LNCAP (cell line): ENCODE data around the gene TBC1D14.

Experiments
- CTCF ChIP-seq: fragments of 450-650 bp; IDR thresholded peaks from 2 replicates; pipeline ENCODE4 v1.5.1; 2017; ENCODE audit warnings: mild to moderate bottlenecking

TBC1D14 gene

GRCh38 chr4:7007142-7007907 lies 97.7 kb downstream of the TBC1D14 start:
- no peak for TF ChIP-seq CTCF

- no peak for TF ChIP-seq CTCF
Observed at GRCh38 chr4:7007944-7008343, 98.3 kb downstream of the TBC1D14 start.

- TF ChIP-seq CTCF: no peak
Observed at GRCh38 chr4:7009564-7009963, 99.9 kb downstream of the TBC1D14 start.

- no peak for TF ChIP-seq CTCF
Observed at GRCh38 chr4:7013175-7013574, 103.5 kb downstream of the TBC1D14 start.

GRCh38 chr4:7014815-7015214 lies 105.2 kb downstream of the TBC1D14 start:
- no peak for TF ChIP-seq CTCF

GRCh38 chr4:7015383-7016035 lies 105.9 kb downstream of the TBC1D14 start:
- no peak for TF ChIP-seq CTCF

GRCh38 chr4:7016086-7016485 lies 106.5 kb downstream of the TBC1D14 start:
- no peak for TF ChIP-seq CTCF
